Measurements from ENCODE around the gene TSPYL6. TPM values are rescaled to one million over a fixed set of nuclear protein-coding genes. Genes with fewer than 3 reads are reported as not detected.

TSPYL6 gene
- total and polyA plus RNA-seq, 9 donors: 0.05 to 0.24 (median 0.10) TPM; not detected in 4

DNA sequence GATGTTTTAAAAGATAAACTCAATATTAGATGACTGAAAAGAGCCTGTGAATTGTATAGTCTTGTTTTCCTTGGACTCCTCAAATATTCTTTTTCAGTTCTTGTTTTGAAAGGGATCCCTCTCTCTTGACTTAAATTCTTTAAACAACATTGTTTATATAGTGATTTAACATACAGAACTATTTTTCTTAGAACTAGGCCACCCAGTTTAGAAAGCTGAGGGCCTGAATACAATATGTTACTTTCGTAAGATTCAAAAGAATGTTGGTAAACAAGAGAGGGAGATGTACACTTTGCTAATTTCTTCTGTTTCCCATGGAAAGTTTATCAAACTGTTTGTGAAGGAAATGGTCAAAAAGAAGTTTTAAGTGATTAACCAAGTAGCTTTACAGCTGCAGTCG lies 5.5 kb upstream of the TSPYL6 start:
- Histone ChIP-seq H3K9me3 (no peaks in the 10 kb centered on the region), H3K27ac (no peak overlapping the region), H3K4me1 (ENCODE audit: insufficient read depth) (peaks cover 1% of the 10 kb centered on the region), H3K4me3 (no peak overlapping the region), H3K36me3 (no peaks in the 10 kb centered on the region), H3K27me3 (no peaks in the 10 kb centered on the region)
- intact Hi-C loops (cut with DNase I): no loop called here
- 19 to 31% (median 23%) methylated on average over 2 of the region's 2 CpGs for WGBS, 3 donors
- TF ChIP-seq EP300 (IDR thresholded peaks at IDR 0.05) (no peak), POLR2A (IDR thresholded peaks at IDR 0.05) (no peak)
- TF ChIP-seq, protein P1, sequence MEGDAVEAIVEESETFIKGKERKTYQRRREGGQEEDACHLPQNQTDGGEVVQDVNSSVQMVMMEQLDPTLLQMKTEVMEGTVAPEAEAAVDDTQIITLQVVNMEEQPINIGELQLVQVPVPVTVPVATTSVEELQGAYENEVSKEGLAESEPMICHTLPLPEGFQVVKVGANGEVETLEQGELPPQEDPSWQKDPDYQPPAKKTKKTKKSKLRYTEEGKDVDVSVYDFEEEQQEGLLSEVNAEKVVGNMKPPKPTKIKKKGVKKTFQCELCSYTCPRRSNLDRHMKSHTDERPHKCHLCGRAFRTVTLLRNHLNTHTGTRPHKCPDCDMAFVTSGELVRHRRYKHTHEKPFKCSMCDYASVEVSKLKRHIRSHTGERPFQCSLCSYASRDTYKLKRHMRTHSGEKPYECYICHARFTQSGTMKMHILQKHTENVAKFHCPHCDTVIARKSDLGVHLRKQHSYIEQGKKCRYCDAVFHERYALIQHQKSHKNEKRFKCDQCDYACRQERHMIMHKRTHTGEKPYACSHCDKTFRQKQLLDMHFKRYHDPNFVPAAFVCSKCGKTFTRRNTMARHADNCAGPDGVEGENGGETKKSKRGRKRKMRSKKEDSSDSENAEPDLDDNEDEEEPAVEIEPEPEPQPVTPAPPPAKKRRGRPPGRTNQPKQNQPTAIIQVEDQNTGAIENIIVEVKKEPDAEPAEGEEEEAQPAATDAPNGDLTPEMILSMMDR (IDR thresholded peaks at IDR 0.05): no peak
- DNase-seq: no peak

DNA sequence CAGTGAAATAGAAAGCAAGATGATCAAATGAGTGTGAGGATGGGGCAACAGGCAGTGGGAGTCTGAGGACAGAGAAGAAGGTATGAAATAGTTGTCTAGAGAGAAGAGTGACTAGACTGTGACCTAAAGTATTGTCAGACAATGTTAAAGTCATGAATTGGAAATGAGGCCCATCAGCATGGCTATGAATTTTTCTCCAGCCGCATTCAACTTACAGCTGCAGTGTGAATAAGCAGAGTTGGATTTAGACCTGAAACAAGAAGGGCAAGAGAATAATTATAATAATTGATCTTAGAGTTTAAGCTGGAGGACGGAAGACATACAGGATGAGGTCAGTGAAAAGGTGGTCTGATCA lies 4.2 kb upstream of the TSPYL6 start:
- no peak overlapping the region for H3K4me3 ChIP-seq
- no peak for TF ChIP-seq POLR2A (IDR thresholded peaks at IDR 0.05)
- H3K9me3 ChIP-seq: no peaks in the 10 kb centered on the region
- WGBS, 3 donors: 96 to 99% (median 99%) methylated on average over 2 of the region's 2 CpGs
- no peak for DNase-seq
- H3K36me3 ChIP-seq: no peaks in the 10 kb centered on the region
- intact Hi-C loops (cut with DNase I): no loop called here
- no peak overlapping the region for H3K27ac ChIP-seq
- H3K27me3 ChIP-seq: no peaks in the 10 kb centered on the region
- H3K4me1 ChIP-seq (ENCODE audit: insufficient read depth): peaks cover 1% of the 10 kb centered on the region

DNA sequence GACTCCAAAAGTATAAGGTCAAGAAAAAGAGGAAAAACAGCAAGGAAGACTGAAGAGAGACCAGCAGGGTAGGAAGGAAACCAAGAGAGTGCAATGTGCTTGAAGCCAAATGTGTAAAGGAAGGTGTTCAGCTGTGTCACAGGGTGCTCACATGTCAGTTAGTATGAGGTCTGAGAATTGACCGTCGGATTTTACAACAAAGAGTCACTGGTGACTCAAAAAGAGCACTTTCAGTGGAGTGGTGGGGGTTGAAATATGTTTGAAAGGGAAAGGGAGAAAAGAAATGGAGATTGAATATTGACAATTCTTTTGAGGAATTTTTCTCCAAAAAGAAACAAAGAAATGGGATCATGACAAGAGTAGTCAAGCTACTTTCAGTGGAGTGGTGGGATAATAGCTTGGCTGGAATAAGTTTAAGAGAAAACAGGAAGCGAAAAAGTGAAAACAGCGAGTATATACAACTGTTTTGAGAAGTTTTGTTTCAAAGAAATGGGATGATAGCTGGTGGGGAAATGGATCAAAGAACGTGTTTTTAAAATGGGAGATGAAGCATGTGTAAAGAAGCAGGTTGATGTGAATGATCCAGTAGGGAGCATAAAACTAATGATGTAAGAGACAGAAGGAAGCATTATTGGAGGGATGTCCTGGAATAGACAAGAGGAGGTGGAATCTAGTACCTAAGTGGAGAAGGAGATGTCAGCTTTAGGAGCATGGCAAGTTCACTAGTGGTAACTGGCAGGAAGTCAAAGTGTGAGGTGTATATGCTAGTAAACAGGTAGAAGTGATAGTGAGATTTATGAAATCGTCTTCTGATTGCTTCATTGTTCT lies 3.6 kb upstream of the TSPYL6 start:
- no peak for DNase-seq
- no peaks in the 10 kb centered on the region for H3K36me3 ChIP-seq
- 95 to 97% (median 96%) methylated on average over 6 of the region's 6 CpGs for WGBS, 3 donors
- intact Hi-C loops (cut with DNase I): no loop called here
- TF ChIP-seq, protein P1 (IDR thresholded peaks at IDR 0.05): no peak
- TF ChIP-seq EP300 (IDR thresholded peaks at IDR 0.05) (no peak), POLR2A (IDR thresholded peaks at IDR 0.05) (no peak)
- peaks cover 1% of the 10 kb centered on the region for H3K4me1 ChIP-seq (ENCODE audit: insufficient read depth)
- no peak overlapping the region for H3K4me3 ChIP-seq
- no peak overlapping the region for H3K27ac ChIP-seq
- H3K27me3 ChIP-seq: no peaks in the 10 kb centered on the region
- no peaks in the 10 kb centered on the region for H3K9me3 ChIP-seq

- H3K9me3 ChIP-seq: no peaks in the 10 kb centered on the region
- no peak for DNase-seq
- no peaks in the 10 kb centered on the region for H3K27me3 ChIP-seq
- H3K4me1 ChIP-seq (ENCODE audit: insufficient read depth): peaks cover 1% of the 10 kb centered on the region
- no peak overlapping the region for H3K27ac ChIP-seq
- intact Hi-C loops (cut with DNase I): no loop called here
- TF ChIP-seq EP300 (IDR thresholded peaks at IDR 0.05): no peak
- TF ChIP-seq, protein P1 (IDR thresholded peaks at IDR 0.05): no peak
- TF ChIP-seq POLR2A (IDR thresholded peaks at IDR 0.05): no peak
- no peak overlapping the region for H3K4me3 ChIP-seq
- no peaks in the 10 kb centered on the region for H3K36me3 ChIP-seq
- 19 to 48% (median 23%) methylated on average over 2 of the region's 2 CpGs for WGBS, 3 donors
Observed at GRCh38 chr2:54258166-54258565, 2.1 kb upstream of the TSPYL6 start.
